ENCODE results near the gene TMEM126B. TPM values are rescaled to one million over a fixed set of nuclear protein-coding genes. Genes with fewer than 3 reads are reported as not detected.

Gene TMEM126B
- total RNA-seq, 1 donor from 2014 or later = 49.6 TPM

DNA sequence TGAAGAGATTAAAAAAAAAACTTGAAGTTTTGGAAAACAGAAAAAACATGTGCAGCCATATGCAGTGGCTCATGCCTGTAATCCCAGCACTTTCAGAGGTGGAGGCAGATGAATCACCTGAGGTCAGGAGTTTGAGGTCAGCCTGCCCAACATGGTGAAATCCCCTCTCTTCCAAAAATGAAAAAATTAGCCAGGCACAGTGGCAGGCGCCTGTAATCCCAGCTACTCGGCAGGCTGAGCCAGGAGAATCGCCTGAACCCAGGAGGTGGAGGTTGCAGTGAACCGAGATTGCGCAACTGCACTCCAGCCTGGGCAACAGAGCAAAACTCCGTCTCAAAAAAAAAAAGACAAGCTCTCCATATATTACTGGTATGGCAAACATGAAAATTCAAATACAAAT lies 8.9 kb upstream of the TMEM126B start:
- ATAC-seq (peak in 1 of 2 donors; percentile 74), DNase-seq (peak; percentile 58)
- intact Hi-C loops (cut with DNase I) = no loop called here
- no peaks in the 10 kb centered on the region for H3K4me1 ChIP-seq
- H3K27ac ChIP-seq = no peak overlapping the region
- no peaks in the 10 kb centered on the region for H3K36me3 ChIP-seq
- no peaks in the 10 kb centered on the region for H3K27me3 ChIP-seq (ENCODE audit: low read depth)
- TF ChIP-seq, protein P1, sequence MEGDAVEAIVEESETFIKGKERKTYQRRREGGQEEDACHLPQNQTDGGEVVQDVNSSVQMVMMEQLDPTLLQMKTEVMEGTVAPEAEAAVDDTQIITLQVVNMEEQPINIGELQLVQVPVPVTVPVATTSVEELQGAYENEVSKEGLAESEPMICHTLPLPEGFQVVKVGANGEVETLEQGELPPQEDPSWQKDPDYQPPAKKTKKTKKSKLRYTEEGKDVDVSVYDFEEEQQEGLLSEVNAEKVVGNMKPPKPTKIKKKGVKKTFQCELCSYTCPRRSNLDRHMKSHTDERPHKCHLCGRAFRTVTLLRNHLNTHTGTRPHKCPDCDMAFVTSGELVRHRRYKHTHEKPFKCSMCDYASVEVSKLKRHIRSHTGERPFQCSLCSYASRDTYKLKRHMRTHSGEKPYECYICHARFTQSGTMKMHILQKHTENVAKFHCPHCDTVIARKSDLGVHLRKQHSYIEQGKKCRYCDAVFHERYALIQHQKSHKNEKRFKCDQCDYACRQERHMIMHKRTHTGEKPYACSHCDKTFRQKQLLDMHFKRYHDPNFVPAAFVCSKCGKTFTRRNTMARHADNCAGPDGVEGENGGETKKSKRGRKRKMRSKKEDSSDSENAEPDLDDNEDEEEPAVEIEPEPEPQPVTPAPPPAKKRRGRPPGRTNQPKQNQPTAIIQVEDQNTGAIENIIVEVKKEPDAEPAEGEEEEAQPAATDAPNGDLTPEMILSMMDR (IDR thresholded peaks at IDR 0.05) = no peak
- no peaks in the 10 kb centered on the region for H3K9me3 ChIP-seq
- H3K4me3 ChIP-seq = no peak overlapping the region

DNA sequence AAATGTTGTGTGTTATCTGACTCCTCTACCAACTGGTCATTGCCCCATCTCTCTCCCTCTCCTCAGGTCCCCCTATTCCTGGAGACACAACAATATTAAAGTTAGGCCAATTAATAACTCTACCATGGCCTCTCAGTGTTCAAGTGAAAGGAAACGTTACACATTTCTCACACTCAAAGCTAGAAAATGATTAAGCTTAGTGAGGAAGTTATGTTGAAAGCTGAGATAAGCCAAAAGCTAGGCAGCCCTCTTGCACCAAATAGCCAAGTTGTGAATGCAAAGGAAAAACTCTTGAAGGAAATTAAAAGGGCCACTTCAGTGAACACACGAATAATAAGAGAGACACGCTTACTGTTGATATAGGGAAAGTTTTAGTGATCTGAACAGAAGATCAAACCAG lies 8.1 kb upstream of the TMEM126B start:
- ATAC-seq (peak in 1 of 2 donors; percentile 86), DNase-seq (no peak)
- Histone ChIP-seq H3K9me3 (no peaks in the 10 kb centered on the region), H3K27ac (peak overlapping the region; percentile 13), H3K36me3 (no peaks in the 10 kb centered on the region), H3K4me3 (no peak overlapping the region), H3K4me1 (peaks cover under 1% of the 10 kb centered on the region), H3K27me3 (ENCODE audit: low read depth) (no peaks in the 10 kb centered on the region)
- intact Hi-C loops (cut with DNase I) = no loop called here
- TF ChIP-seq, protein P1 (IDR thresholded peaks at IDR 0.05) = no peak

DNA sequence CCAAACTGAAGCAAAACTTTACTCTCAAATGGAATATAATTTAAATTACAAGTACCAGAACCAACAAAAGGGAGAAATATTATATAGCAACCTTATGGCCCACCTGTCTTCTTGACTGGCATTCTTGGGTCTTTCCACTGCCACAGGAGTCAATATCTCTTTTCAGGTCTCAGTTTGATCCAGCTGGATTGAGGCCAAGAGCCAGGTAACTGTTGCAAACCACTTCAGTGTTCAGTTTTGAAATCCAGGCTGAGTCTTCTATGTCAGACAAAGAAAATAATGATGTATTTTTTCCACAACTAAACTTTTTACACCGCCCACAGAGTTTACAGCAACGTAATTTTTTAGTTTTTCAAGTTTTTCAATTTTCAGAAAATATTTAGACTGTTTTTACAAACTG lies 1.9 kb upstream of the TMEM126B start:
- H3K4me1 ChIP-seq = peaks cover 34% of the 10 kb centered on the region
- intact Hi-C loops (cut with DNase I) = no loop called here
- TF ChIP-seq, protein P1 (IDR thresholded peaks at IDR 0.05) = no peak
- no peaks in the 10 kb centered on the region for H3K27me3 ChIP-seq (ENCODE audit: low read depth)
- H3K36me3 ChIP-seq = peaks cover 9% of the 10 kb centered on the region
- DNase-seq (no peak), ATAC-seq (no peak)
- peak overlapping the region; percentile 78 for H3K4me3 ChIP-seq
- H3K9me3 ChIP-seq = no peaks in the 10 kb centered on the region
- H3K27ac ChIP-seq = peak overlapping the region; percentile 89

DNA sequence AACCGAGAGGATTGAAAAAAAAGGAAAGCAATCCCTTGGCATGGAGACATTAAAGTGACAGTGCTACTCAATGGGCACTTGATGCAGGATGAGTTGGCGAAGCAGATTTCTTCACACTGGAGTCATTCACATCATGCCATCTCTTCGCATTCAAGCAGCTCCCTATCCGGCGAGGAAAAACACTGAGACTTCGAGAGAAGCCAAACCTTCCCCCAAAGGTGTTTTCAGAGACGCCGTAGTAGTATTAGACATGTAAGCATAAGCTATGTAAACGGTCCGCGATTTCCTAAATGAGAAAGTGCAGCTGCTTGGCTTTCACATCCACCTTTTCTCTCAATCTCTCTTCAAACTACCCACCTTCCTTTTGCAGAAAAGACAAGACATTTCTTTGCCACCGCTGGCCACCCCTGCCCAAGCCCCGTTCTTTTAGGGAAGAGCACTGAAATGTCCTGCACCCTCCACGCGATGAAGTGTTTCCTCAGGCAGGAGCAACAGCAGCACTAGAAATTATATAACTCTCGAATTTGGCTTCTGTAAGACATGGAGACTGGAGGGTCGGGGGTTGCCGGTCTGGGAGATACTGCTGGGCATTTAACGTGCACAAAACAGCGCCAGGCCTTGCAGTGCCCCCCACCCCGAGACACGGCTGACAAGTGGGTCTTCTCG lies 928 bp upstream of the TMEM126B start, which contains the start of gene DLG2:
Gene DLG2, minus strand, starts transcription at position 13 of the 666 bp plus-strand sequence.
- no peaks in the 10 kb centered on the region for H3K9me3 ChIP-seq
- H3K27me3 ChIP-seq (ENCODE audit: low read depth) = no peaks in the 10 kb centered on the region
- intact Hi-C loops (cut with DNase I) = no loop called here
- TF ChIP-seq, protein P1 (IDR thresholded peaks at IDR 0.05) = no peak
- peaks cover 17% of the 10 kb centered on the region for H3K36me3 ChIP-seq
- DNase-seq (no peak), ATAC-seq (peak; percentile 35 to 51)
- H3K4me3 ChIP-seq = peak within 1 kb of the TSS; percentile 78
- H3K4me1 ChIP-seq = peaks cover 34% of the 10 kb centered on the region
- peak within 1 kb of the TSS; percentile 89 for H3K27ac ChIP-seq

DNA sequence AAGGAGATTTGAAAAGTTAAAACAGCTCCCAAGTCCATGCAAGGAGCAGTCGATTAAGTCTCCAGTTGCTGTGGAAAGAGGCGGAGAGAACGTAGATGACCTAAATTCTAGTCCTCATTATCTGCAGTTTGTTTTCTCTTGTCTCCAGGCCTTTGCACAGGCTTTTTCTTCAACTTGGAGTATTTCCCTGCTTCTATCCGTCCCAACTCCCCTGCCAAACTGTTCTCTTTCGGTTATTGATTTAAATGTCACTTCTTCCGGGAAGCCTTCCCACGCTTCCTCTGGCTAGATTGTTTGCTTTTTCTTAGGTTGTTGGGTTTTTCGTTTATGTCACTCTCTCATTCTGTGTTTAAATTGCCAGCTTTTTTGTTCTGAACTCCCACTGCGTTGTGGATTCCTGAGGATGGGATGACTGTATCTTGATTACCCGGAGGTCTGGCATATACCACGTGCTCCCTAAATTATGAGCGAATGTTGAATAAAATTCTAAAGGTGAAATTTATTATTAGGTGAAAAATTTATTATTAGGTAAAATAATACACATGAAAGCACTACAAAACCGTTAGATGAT lies 463 bp downstream of the TMEM126B start:
- ATAC-seq (peak in 1 of 2 donors; percentile 12), DNase-seq (no peak)
- H3K4me3 ChIP-seq = peak overlapping the region; percentile 78
- no peaks in the 10 kb centered on the region for H3K27me3 ChIP-seq (ENCODE audit: low read depth)
- intact Hi-C loops (cut with DNase I) = no loop called here
- peaks cover 21% of the 10 kb centered on the region for H3K36me3 ChIP-seq
- TF ChIP-seq, protein P1 (IDR thresholded peaks at IDR 0.05) = no peak
- H3K4me1 ChIP-seq = peaks cover 34% of the 10 kb centered on the region
- H3K27ac ChIP-seq = peak overlapping the region; percentile 89
- H3K9me3 ChIP-seq = no peaks in the 10 kb centered on the region
